Activated naive CD4-positive, alpha-beta T cell treated with Interleukin-2 at 50 U/mL for 16 hours (primary cell): ENCODE data around the gene CLDN1.

Experiments
- DNase-seq: peaks from one replicate; pipeline ENCODE4 v3.0.0-alpha.2; 2020

Gene CLDN1

DNA sequence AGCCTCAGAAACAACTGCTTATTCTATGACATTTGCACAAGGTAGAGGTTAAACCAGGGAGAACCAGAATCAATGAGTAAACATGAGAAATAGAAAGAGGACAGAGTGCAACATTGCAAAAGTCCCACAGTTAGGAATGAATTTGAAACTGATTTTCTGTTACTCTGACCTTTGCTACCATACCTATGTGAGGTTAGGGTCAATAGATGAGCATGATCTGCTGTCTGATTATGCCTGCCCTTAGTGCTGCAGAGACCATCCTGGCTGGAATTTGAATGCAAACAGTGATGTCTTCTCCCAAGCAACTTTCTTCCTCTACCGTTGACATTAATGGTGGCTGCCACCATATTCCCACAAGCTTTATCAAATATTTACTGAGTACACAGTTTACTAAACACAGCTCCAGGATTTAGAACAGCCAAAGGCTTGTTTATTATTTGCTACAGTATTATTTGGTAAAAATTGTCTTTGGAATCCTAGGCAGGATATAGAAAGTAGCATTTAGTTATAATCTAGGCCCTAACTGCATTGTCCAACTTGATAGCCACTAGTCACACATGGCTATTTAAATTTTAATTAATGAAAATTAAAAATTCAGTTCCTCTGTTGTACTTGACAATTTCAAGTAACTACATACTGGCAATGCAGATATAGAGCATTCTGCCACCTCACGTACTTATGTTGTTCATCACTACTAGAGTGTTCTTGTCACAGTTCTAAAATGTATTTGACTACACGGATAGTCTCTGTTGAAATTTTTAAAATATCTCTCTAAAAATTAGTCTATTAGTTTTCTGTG is 8.9 kb upstream of the CLDN1 start:
- no peak for DNase-seq

GRCh38 chr3:190326930-190327329 is 4.7 kb upstream of the CLDN1 start:
- no peak for DNase-seq

GRCh38 chr3:190326361-190326760 is 4.1 kb upstream of the CLDN1 start:
- no peak for DNase-seq

DNA sequence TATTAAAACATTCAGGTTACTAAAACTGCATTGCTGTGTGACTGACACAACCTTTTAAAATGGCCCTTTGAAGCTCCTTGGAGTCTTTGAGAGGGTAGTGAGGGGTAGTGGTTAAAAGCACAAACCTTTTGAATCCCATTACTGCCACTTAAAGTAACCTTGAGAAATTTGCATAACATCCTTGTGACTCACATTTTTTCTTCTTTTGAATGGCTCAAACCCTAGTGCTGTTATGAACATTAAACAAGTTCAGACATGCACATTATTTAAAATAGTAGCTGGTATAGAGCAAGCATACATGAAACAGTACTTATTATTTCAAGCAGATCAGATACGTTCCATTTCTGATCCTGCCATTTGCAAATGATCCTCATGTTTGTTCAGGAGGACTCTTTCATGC is 3.7 kb upstream of the CLDN1 start:
- DNase-seq = no peak

DNA sequence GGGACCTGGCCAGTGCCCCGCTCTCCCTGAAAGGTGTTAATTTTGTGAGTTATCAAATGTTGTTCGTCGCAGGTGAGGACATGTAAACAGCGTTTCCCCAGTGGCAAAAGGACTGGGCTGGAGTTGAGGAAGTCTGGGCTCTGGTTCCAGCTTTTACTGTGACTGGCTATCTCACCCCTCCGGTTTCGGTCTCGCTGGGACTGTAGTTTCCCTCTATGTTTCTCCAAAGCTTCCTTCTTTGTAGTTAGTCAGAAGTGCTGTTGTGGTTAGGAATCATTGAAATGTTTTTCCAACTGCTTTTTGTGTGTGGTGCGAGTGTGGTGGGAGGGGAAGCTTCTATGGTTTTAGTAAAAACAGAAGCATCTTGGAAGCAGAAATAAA is 990 bp upstream of the CLDN1 start:
- no peak for DNase-seq

DNA sequence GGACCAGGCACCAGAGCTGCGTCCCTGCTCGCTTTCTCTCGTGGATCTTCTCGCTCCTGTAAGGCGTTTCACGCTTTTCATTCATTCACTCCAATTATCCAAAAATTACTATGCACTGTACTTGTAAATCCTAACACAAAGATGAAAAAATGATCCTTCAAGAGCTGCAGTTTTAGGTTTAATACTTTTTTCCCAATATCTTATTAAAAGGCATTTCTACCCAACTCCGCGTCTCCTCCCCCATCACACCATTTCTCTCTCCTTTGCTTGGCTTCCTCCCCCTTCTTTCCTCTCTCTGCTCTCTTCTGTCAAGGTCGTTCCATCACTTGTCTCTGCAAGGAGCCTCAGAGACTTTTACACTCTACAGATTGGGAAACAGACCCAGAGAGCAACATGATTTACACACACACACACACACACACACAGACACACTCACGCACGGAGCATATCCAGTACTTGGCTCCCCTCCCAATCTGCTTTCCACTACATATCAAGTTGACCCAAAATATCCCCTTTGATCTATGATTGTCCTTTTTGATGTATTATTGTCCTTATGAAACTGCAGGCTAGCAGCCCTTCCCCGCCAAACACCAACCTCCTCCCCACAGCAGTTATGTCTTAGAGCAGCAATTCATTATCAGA is 479 bp upstream of the CLDN1 start:
- no peak for DNase-seq

GRCh38 chr3:190320594-190321362 is 1.5 kb downstream of the CLDN1 start:
- DNase-seq = no peak

DNA sequence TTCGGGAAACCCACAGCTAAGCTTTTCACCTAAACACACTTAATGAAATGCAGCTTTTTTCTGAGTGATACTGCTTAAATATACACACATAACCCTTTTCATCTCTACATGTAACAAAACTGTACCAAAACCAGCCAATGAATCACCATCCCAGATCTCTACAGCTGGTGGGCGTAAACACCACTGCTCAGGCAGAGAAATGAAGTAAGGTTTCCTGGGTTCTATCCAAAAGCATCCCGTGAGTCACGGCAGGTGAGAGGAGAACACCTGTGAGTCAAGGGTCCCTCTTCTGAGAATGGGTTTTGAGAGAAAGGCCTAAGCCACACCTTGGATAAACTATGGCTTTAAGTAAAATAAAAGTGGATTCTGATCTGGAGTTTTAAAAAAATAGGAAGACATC is 2.6 kb downstream of the CLDN1 start:
- peak; percentile 62 for DNase-seq

DNA sequence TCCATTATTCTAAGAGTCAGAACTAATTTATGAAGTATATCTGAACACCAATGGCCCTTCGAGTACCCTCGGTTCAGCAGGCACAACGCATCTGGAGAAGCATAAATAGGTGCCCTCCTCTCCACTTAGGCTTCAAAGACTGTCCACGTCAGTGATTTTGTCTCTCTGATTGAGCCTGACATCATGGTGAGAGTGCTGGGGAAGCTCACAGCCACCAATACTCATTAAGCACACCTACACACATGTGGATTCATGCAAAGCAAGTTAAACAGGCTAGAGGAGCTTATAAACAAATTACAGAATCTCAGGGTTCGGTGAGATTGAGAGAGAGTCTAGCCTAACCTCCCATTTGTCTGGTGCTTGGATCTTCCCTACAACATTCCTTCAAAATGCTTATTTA is 3.6 kb downstream of the CLDN1 start:
- no peak for DNase-seq

- no peak for DNase-seq
Measured at GRCh38 chr3:190314741-190315140, 7.5 kb downstream of the CLDN1 start.

DNA sequence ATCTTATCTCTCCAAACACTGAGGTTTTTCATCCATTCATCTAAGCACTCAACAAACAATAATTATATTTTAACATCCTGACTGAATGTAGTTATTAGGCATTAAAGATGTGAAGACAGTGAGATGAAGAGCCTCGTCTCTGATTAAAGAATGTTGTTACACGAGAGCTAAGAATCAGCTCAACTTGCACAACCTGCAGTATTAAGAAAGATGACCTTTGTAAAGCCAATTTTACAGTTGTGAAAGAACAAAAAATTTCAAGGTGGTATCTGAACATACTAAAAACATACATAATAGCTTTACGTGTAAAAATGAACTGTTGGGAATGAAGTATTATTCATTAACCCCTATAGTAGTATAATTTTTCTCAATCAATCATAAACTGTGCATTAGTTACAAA is 12.8 kb downstream of the CLDN1 start:
- DNase-seq = no peak

DNA sequence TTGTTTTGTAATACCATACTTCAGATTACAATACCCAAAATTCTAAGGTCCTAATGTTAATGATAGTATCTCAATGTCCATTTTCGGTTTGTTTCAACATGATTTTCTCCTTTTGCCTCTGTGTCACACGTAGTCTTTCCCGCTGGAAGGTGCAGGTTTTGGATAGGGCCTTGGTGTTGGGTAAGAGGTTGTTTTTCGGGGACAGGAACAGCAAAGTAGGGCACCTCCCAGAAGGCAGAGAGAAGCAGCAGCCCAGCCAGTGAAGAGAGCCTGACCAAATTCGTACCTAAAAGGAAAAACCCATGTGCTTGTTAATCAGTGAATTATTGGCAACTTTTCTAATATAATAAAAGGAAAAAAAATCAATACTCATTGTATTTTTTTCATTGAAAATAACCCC is 14.1 kb downstream of the CLDN1 start:
- DNase-seq = no peak

DNA sequence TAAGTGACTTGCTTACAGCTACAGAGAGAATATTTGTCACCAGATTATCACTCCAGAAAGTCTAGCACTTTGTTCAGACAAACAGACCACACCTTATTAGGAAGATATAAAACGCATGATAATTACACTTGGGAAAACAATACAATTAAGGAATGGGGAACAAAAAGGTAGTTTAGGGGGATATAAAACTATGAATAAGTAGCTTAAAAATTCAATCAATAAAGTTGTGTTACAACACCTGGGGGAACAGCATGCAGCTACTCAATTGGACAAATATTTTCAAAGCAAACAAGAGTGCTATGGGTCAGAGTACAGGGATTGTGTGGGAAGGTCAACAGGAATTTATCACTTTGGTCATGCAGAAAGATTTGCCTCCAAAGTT is 15.1 kb downstream of the CLDN1 start:
- no peak for DNase-seq

DNA sequence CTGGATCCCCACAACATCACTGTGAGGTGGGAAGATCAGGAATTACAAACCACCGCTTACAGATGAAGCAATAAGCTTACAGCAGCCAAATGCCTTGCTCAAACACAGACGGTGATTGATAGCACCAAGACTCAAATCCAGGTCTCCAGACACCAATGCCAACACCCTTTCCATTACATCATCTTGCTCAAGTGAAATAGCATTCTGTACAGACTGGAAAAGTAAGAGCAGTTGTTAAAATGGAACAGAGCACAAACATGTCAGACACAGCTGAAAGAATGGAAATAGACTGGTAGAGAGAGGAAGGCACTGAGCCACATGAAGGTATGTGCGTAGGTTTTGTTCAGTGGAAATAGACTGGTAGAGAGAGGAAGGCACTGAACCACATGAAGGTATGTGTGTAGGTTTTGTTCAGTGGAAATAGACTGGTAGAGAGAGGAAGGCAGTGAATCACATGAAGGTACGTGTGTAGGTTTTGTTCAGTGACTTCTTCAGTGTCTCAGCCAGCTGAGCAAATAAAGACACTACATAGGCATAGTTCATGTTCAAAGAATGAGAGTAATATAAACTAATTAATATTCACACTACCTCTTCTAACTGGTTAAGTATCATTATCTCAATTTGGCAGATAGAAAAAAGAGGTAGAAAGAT is 15.6 kb downstream of the CLDN1 start:
- no peak for DNase-seq

GRCh38 chr3:190306026-190306425 is 16.2 kb downstream of the CLDN1 start:
- DNase-seq = no peak

DNA sequence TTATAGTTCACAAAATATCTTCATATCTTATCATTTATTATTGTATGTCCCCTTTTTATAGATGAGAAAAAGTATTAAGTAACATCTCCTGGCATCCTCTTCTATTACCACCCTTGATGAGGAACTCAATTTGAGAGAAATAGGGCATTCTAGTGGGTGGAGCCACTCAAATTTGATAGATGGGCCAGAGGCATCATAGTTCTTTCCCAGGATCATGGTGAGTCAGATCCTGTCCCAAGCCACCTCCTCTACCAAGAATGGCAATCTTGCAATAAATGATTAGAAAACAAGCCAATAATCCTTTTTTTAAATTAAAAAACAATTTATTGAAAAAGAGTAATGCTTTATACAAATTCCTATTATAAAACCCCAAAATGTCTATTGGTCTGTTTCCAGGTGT is 16.8 kb downstream of the CLDN1 start:
- DNase-seq = no peak

- DNase-seq = no peak
Measured at GRCh38 chr3:190303884-190304283, 18.4 kb downstream of the CLDN1 start.

- DNase-seq = no peak
Measured at GRCh38 chr3:190302212-190302867, 19.9 kb downstream of the CLDN1 start.

- no peak for DNase-seq
Measured at GRCh38 chr3:190301591-190301990, 20.7 kb downstream of the CLDN1 start.

DNA sequence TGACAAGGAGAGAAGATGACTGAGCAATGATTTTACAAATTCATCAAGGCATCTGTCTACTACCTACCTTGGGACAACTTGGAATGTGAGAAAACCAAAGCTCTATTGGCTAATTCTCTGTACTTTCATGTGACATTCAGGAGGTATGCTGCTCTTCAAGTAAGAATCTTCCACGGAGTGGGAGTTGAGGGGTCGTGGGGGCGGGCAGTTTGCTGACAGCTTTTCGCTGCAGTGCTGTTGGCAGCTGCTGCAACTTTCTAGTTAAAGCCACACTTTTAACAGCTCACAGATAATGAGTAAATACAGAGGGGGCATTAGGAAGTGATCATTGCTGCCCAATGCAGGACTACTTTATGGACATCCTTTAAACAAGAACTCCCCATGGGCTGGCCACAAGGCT is 22.3 kb downstream of the CLDN1 start:
- no peak for DNase-seq

DNA sequence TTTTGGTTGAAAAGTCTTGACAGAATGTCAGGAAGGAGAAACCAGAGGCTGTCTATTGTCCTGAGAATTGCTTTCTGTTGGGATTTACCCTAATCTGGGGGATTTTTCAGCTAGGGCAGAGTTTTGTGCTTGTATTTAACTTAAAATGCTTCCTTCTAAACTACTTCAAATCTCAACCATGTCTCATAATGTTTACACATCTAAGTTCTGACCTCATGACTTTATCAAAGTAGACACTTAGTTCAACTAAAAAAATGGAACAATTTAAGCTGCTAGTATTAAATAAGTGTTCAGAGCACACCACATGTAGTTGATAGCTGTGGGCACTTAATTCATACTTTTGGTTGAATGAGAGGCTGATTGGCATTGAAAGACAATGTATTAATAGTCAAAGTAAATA is 28.2 kb downstream of the CLDN1 start:
- DNase-seq = no peak

- DNase-seq = no peak
Measured at GRCh38 chr3:190293621-190294020, 28.6 kb downstream of the CLDN1 start.

- no peak for DNase-seq
Measured at GRCh38 chr3:190291994-190292584, 30.2 kb downstream of the CLDN1 start.
